GM12878 (cell line): Measurements from ENCODE around the gene BHLHA15. TPM values are rescaled to one million over a fixed set of nuclear protein-coding genes. Genes with fewer than 3 reads are reported as not detected.

Experiments used
- BRCA1 ChIP-seq: IDR thresholded peaks from 2 replicates; pipeline ENCODE4 v1.6.1; 2011; ENCODE audit warnings: low read depth, low read length, improper control_type of control experiment
- CHD2 ChIP-seq: IDR thresholded peaks from 2 replicates; pipeline ENCODE4 v1.6.1; 2011; ENCODE audit warnings: low read depth, low read length, improper control_type of control experiment, borderline replicate concordance
- EGR1 ChIP-seq, 2 experiments: IDR thresholded peaks; 1 replicate in 1 of 2; 2 replicates in 1 of 2; pipeline ENCODE4 v1.6.1; 2011 to 2012; ENCODE audit warnings: low read depth in 2 of 2, low read length in 2 of 2, borderline replicate concordance in 1 of 2, mild to moderate bottlenecking in 1 of 2, moderate library complexity in 1 of 2
- HDAC2 ChIP-seq: fragments of 200-600 bp; sonication (generic); IDR thresholded peaks from 2 replicates; pipeline ENCODE4 v1.6.1; 2017
- IRF4 ChIP-seq: IDR thresholded peaks from 2 replicates; pipeline ENCODE4 v1.6.1; 2011; ENCODE audit warnings: low read depth, low read length
- MEF2A ChIP-seq: IDR thresholded peaks from 2 replicates; pipeline ENCODE4 v1.6.1; 2011; ENCODE audit warnings: low read depth, mild to moderate bottlenecking, low read length, moderate library complexity; ENCODE audit not compliant: insufficient read depth
- NFIC ChIP-seq: IDR thresholded peaks from 2 replicates; pipeline ENCODE4 v1.6.1; 2012; ENCODE audit warnings: low read depth, mild to moderate bottlenecking, inconsistent platforms, low read length, moderate library complexity
- PKNOX1 ChIP-seq: fragments of 450-650 bp; IDR thresholded peaks from 2 replicates; pipeline ENCODE4 v1.6.1; 2016; ENCODE audit warnings: mild to moderate bottlenecking
- RAD51 ChIP-seq: fragments of 450-650 bp; IDR thresholded peaks from 2 replicates; pipeline ENCODE4 v1.6.1; 2016; ENCODE audit warnings: moderate library complexity, mild to moderate bottlenecking, inconsistent platforms
- SREBF1 ChIP-seq: IDR thresholded peaks from 2 replicates; pipeline ENCODE4 v1.6.1; 2012; ENCODE audit warnings: mild to moderate bottlenecking, low read length
- TAF1 ChIP-seq: IDR thresholded peaks from 2 replicates; pipeline ENCODE4 v1.6.1; 2011; ENCODE audit warnings: mild to moderate bottlenecking, low read depth, low read length, borderline replicate concordance
- TCF7 ChIP-seq: IDR thresholded peaks from 2 replicates; pipeline ENCODE4 v1.6.1; 2014; ENCODE audit warnings: antibody characterized with exemption, borderline replicate concordance
- ZNF207 ChIP-seq: fragments of 450-650 bp; IDR thresholded peaks from 2 replicates; pipeline ENCODE4 v1.6.1; 2014; ENCODE audit warnings: antibody characterized with exemption, mild to moderate bottlenecking, borderline replicate concordance
- ZNF217 ChIP-seq: fragments of 450-650 bp; IDR thresholded peaks from 2 replicates; pipeline ENCODE4 v1.6.1; 2017; ENCODE audit warnings: antibody characterized with exemption, mild to moderate bottlenecking
- ZNF384 ChIP-seq: IDR thresholded peaks from 2 replicates; pipeline ENCODE4 v1.6.1; 2012; ENCODE audit warnings: low read depth, mild to moderate bottlenecking, low read length, improper control_type of control experiment, borderline replicate concordance
- ZNF622 ChIP-seq: fragments of 450-650 bp; IDR thresholded peaks from 2 replicates; pipeline ENCODE4 v1.6.1; 2017; ENCODE audit warnings: mild to moderate bottlenecking, inconsistent platforms
- polyA plus RNA-seq, 11 experiments: library from polyadenylated mRNA; depleted of rRNA in 4 of 11; unstranded in 6 of 11; stranded (reverse) in 5 of 11; fragments of >200 nt; fragmentation: Nextera tagmentation in 4 of 11; fragmentation: Illumina TruSeq in 1 of 11; extraction: Ambion mirVana in 4 of 11; extraction: Trizol in 1 of 11; gene quantifications; 1 replicate in 1 of 11; 2 replicates in 10 of 11; pipeline versions ENCODE4 v1.2.1 to v1.2.3, GENCODE V29; 2011 to 2016; ENCODE audit warnings: inconsistent platforms in 2 of 11, missing spikeins in 2 of 11, low read depth in 1 of 11
- total RNA-seq, 4 experiments: library from RNA; depleted of rRNA in 3 of 4; stranded (reverse); fragments of >200 nt in 3 of 4; fragmentation: Illumina TruSeq in 1 of 4; extraction: Trizol in 1 of 4; gene quantifications; 2 replicates each; pipeline versions ENCODE4 v1.2.1 to v1.2.3, GENCODE V29; 2013 to 2021
- TF ChIP-seq, protein P1 (sequence below): fragments of 450-650 bp; IDR thresholded peaks from 2 replicates; pipeline ENCODE4 v1.6.1; 2016; ENCODE audit warnings: mild to moderate bottlenecking
- TF ChIP-seq, protein P2 (sequence below): fragments of 450-650 bp; IDR thresholded peaks from 2 replicates; pipeline ENCODE4 v1.6.1; 2017; ENCODE audit warnings: borderline replicate concordance
- TF ChIP-seq, protein P3 (sequence below), 3 experiments: IDR thresholded peaks in 2 of 3; conservative IDR thresholded peaks in 1 of 3; 2 replicates each; pipeline ENCODE4 v1.5.1; 2011; ENCODE audit warnings: low read depth in 3 of 3, low read length in 3 of 3, mild to moderate bottlenecking in 3 of 3, control low read depth in 2 of 3, moderate library complexity in 2 of 3, inconsistent platforms in 1 of 3, mixed read lengths in 1 of 3; ENCODE audit not compliant: control insufficient read depth in 2 of 3, insufficient read depth in 1 of 3; ENCODE audit errors: extremely low read depth in 1 of 3
- TF ChIP-seq, protein P4 (sequence below): IDR thresholded peaks from 2 replicates; pipeline ENCODE4 v1.6.1; 2011; ENCODE audit warnings: borderline replicate concordance, low read depth, mild to moderate bottlenecking, moderate library complexity, low read length; ENCODE audit not compliant: insufficient read depth, poor library complexity, severe bottlenecking
- TF ChIP-seq, protein P5 (sequence below): fragments of 450-650 bp; IDR thresholded peaks from 2 replicates; pipeline ENCODE4 v1.6.1; 2014; ENCODE audit warnings: mild to moderate bottlenecking

Gene BHLHA15
- total and polyA plus RNA-seq, 10 of the 15 experiments (the other 5 are each of a cell fraction or from before 2014, with no cell fraction given): 0.54 to 4.2 (median 2.5) TPM; not detected in 4

GRCh38 chr7:98202367-98203195 is 8.7 kb upstream of the BHLHA15 start (continued):
- TF ChIP-seq PKNOX1: no peak
- TF ChIP-seq ZNF207: peak; percentile 60; the same call in 1 of the 2 replicates
- TF ChIP-seq TAF1: no peak
- TF ChIP-seq, protein P1, sequence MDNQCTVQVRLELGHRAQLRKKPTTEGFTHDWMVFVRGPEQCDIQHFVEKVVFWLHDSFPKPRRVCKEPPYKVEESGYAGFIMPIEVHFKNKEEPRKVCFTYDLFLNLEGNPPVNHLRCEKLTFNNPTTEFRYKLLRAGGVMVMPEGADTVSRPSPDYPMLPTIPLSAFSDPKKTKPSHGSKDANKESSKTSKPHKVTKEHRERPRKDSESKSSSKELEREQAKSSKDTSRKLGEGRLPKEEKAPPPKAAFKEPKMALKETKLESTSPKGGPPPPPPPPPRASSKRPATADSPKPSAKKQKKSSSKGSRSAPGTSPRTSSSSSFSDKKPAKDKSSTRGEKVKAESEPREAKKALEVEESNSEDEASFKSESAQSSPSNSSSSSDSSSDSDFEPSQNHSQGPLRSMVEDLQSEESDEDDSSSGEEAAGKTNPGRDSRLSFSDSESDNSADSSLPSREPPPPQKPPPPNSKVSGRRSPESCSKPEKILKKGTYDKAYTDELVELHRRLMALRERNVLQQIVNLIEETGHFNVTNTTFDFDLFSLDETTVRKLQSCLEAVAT: peak; percentile 98
- TF ChIP-seq ZNF217: peak; percentile 99
- peak; percentile 100 for TF ChIP-seq IRF4
- 0 out of 2 replicates have a peak, but pooled peaks have one; percentile 10 for TF ChIP-seq BRCA1
- peak; percentile 89 for TF ChIP-seq MEF2A
- TF ChIP-seq, protein P2, sequence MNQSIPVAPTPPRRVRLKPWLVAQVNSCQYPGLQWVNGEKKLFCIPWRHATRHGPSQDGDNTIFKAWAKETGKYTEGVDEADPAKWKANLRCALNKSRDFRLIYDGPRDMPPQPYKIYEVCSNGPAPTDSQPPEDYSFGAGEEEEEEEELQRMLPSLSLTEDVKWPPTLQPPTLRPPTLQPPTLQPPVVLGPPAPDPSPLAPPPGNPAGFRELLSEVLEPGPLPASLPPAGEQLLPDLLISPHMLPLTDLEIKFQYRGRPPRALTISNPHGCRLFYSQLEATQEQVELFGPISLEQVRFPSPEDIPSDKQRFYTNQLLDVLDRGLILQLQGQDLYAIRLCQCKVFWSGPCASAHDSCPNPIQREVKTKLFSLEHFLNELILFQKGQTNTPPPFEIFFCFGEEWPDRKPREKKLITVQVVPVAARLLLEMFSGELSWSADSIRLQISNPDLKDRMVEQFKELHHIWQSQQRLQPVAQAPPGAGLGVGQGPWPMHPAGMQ: peak; percentile 73
- peak; percentile 15; the same call in 1 of the 2 replicates for TF ChIP-seq ZNF384
- TF ChIP-seq, protein P3, sequence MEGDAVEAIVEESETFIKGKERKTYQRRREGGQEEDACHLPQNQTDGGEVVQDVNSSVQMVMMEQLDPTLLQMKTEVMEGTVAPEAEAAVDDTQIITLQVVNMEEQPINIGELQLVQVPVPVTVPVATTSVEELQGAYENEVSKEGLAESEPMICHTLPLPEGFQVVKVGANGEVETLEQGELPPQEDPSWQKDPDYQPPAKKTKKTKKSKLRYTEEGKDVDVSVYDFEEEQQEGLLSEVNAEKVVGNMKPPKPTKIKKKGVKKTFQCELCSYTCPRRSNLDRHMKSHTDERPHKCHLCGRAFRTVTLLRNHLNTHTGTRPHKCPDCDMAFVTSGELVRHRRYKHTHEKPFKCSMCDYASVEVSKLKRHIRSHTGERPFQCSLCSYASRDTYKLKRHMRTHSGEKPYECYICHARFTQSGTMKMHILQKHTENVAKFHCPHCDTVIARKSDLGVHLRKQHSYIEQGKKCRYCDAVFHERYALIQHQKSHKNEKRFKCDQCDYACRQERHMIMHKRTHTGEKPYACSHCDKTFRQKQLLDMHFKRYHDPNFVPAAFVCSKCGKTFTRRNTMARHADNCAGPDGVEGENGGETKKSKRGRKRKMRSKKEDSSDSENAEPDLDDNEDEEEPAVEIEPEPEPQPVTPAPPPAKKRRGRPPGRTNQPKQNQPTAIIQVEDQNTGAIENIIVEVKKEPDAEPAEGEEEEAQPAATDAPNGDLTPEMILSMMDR (IDR thresholded peaks at IDR 0.05 in 2 of 3, conservative IDR thresholded peaks at IDR 0.05 in 1 of 3; ENCODE audit: control insufficient read depth in 2 of 3, extremely low read depth in 1 of 3, insufficient read depth in 1 of 3, low read depth in 3 of 3, low read length in 3 of 3): no peak
- TF ChIP-seq RAD51: peak; percentile 86
- peak; percentile 97 for TF ChIP-seq NFIC
- peak; percentile 92 for TF ChIP-seq SREBF1
- no peak for TF ChIP-seq HDAC2
- TF ChIP-seq EGR1 (IDR thresholded peaks at IDR 0.05; ENCODE audit: borderline replicate concordance in 1 of 2, low read depth in 2 of 2, low read length in 2 of 2): peak in 1 of 2 experiments; percentile 58; a peak in 2 of 3 replicates
- TF ChIP-seq, protein P4, sequence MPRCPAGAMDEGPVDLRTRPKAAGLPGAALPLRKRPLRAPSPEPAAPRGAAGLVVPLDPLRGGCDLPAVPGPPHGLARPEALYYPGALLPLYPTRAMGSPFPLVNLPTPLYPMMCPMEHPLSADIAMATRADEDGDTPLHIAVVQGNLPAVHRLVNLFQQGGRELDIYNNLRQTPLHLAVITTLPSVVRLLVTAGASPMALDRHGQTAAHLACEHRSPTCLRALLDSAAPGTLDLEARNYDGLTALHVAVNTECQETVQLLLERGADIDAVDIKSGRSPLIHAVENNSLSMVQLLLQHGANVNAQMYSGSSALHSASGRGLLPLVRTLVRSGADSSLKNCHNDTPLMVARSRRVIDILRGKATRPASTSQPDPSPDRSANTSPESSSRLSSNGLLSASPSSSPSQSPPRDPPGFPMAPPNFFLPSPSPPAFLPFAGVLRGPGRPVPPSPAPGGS: peak; percentile 94
- TF ChIP-seq, protein P5, sequence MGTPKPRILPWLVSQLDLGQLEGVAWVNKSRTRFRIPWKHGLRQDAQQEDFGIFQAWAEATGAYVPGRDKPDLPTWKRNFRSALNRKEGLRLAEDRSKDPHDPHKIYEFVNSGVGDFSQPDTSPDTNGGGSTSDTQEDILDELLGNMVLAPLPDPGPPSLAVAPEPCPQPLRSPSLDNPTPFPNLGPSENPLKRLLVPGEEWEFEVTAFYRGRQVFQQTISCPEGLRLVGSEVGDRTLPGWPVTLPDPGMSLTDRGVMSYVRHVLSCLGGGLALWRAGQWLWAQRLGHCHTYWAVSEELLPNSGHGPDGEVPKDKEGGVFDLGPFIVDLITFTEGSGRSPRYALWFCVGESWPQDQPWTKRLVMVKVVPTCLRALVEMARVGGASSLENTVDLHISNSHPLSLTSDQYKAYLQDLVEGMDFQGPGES: peak; percentile 22; the same call in 1 of the 2 replicates
- TF ChIP-seq ZNF622: no peak
- TF ChIP-seq CHD2: peak; percentile 92
- TF ChIP-seq TCF7: peak; percentile 90
